Activated CD8-positive, alpha-beta T cell treated with anti-CD3 and anti-CD28 coated beads for 36 hours (primary cell): ENCODE measurements around the gene INPP5A. TPM values are rescaled to one million over a fixed set of nuclear protein-coding genes. Genes with fewer than 3 reads are reported as not detected.

Experiments
- ATAC-seq: fragments of 200-7000 bp; cut with Tn5 transposase; one replicate; pipeline ENCODE4 v1.10.0; 2021; ENCODE audit warnings: mild to moderate bottlenecking, moderate library complexity
- CTCF ChIA-PET: fragments of 350-600 bp; sonication (Branson Sonifier 250); formaldehyde crosslinking; loops from one replicate; lab custom pipeline; 2021; ENCODE audit warnings: antibody characterized with exemption; lab: Charles Lee
- POLR2A ChIA-PET: fragments of 350-600 bp; sonication (Branson Sonifier 250); formaldehyde crosslinking; loops from one replicate; lab custom pipeline; 2021; ENCODE audit warnings: antibody characterized with exemption; lab: Charles Lee
- DNase-seq: peaks from one replicate; pipeline ENCODE4 v3.0.0-alpha.2; 2020
- H3K27ac Mint-ChIP-seq: one replicate; pipeline ENCODE4 v1.8.0; 2021; ENCODE audit warnings: mild to moderate bottlenecking, mixed read lengths
- H3K27me3 Mint-ChIP-seq: one replicate; pipeline ENCODE4 v1.8.0; 2021; ENCODE audit warnings: mixed read lengths
- H3K36me3 Mint-ChIP-seq: one replicate; pipeline ENCODE4 v1.8.0; 2021; ENCODE audit warnings: low read depth, mixed read lengths
- H3K4me1 Mint-ChIP-seq: one replicate; pipeline ENCODE4 v1.8.0; 2021; ENCODE audit warnings: low read depth, mixed read lengths
- H3K4me3 Mint-ChIP-seq: one replicate; pipeline ENCODE4 v1.8.0; 2021; ENCODE audit warnings: mild to moderate bottlenecking, moderate library complexity, mixed read lengths
- H3K9me3 Mint-ChIP-seq: one replicate; pipeline ENCODE4 v1.8.0; 2021; ENCODE audit warnings: mixed read lengths
- intact Hi-C: fragments of 100-400 bp; cut with micrococcal nuclease; formaldehyde crosslinking; loops from one replicate; pipeline ENCODE4 v1.10.0; 2022
- total RNA-seq, 2 experiments: library from RNA; stranded (reverse); gene quantifications; one replicate each; pipeline ENCODE4 v1.2.3, GENCODE V29; 2021
- TF ChIP-seq, protein P1 (sequence below): fragments of 200-600 bp; IDR thresholded peaks from one replicate; pipeline ENCODE4 v1.8.0; 2022; ENCODE audit warnings: antibody characterized with exemption, mild to moderate bottlenecking

Gene INPP5A
- total RNA-seq, 2 experiments from 2014 or later: 9.6 to 10.4 TPM

DNA sequence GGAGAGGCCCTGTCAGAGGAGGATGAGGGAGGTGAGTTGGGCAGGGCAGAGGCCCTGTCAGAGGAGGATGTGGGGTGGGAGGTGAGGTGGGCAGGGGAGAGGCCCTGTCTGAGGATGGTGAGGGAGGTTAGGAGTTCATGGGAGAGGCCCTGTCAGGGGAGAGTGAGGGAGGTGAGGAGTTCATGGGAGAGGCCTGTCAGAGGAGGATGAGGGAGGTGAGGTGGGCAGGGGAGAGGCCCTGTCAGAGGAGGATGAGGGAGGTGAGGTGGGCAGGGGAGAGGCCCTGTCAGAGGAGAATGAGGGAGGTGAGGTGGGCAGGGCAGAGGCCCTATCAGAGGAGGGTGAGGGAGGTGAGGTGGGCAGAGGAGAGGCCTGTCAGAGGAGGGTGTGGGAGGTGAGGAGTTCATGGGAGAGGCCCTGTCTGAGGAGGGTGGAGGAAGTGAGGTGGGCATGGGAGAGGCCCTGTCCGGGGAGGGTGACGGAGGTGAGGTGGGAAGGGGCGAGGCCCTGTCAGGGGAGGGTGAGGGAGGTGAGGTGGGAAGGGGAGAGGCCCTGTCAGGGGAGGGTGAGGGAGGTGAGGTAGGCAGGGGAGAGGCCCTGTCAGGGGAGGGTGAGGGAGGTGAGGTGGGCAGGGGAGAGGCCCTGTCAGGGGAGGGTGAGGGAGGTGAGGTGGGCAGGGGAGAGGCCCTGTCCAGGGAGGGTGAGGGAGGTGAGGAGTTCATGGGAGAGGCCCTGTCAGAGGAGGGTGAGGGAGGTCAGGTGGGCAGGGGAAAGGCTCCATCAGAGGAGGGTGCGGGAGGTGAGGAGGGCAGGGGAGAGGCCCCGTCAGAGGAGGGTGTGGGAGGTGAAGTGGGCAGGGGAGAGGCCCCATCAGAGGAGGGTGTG lies 73.7 kb downstream of the INPP5A start:
- peaks cover 42% of the 10 kb centered on the region for H3K4me1 Mint-ChIP-seq
- H3K4me3 Mint-ChIP-seq: no peak overlapping the region
- POLR2A ChIA-PET: interaction anchor here (0.7 kb wide), 1 partner anchor 8 kb away, joined by 3 read pairs; no protein-coding TSS in a partner anchor
- CTCF ChIA-PET: no interaction called here
- peak overlapping the region; percentile 63 for H3K27ac Mint-ChIP-seq
- TF ChIP-seq, protein P1, sequence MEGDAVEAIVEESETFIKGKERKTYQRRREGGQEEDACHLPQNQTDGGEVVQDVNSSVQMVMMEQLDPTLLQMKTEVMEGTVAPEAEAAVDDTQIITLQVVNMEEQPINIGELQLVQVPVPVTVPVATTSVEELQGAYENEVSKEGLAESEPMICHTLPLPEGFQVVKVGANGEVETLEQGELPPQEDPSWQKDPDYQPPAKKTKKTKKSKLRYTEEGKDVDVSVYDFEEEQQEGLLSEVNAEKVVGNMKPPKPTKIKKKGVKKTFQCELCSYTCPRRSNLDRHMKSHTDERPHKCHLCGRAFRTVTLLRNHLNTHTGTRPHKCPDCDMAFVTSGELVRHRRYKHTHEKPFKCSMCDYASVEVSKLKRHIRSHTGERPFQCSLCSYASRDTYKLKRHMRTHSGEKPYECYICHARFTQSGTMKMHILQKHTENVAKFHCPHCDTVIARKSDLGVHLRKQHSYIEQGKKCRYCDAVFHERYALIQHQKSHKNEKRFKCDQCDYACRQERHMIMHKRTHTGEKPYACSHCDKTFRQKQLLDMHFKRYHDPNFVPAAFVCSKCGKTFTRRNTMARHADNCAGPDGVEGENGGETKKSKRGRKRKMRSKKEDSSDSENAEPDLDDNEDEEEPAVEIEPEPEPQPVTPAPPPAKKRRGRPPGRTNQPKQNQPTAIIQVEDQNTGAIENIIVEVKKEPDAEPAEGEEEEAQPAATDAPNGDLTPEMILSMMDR: no peak
- peaks cover 3% of the 10 kb centered on the region for H3K27me3 Mint-ChIP-seq
- intact Hi-C loops: no loop called here
- DNase-seq: peak; percentile 30
- ATAC-seq: peak; percentile 56
- peaks cover 10% of the 10 kb centered on the region for H3K9me3 Mint-ChIP-seq
- peaks cover 16% of the 10 kb centered on the region for H3K36me3 Mint-ChIP-seq

DNA sequence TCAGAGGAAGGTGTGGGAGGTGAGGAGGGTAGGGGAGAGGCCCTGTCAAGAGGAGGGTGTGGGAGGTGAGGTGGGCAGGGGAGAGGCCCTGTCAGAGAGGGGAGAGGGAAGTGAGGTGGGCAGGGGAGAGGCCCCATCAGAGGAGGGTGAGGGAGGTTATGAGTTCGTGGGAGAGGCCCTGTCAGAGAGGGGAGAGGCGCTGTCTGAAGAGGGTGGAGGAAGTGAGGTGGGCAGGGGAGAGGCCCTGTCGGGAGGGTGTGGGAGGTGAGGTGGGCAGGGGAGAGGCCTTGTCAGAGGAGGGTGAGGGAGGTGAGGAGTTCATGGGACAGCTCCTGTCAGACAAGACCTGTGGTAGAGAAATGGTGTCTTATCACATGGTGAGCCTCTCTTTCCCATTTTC lies 74.4 kb downstream of the INPP5A start:
- H3K27me3 Mint-ChIP-seq: peaks cover 6% of the 10 kb centered on the region
- peak; percentile 52 for ATAC-seq
- peak; percentile 55 for DNase-seq
- peaks cover 21% of the 10 kb centered on the region for H3K36me3 Mint-ChIP-seq
- H3K9me3 Mint-ChIP-seq: peaks cover 15% of the 10 kb centered on the region
- TF ChIP-seq, protein P1: no peak
- H3K4me1 Mint-ChIP-seq: peaks cover 49% of the 10 kb centered on the region
- intact Hi-C loops: no loop called here
- CTCF ChIA-PET: no interaction called here
- POLR2A ChIA-PET: interaction anchor here (0.7 kb wide), 1 partner anchor 9 kb away, joined by 3 read pairs; no protein-coding TSS in a partner anchor
- peak overlapping the region; percentile 58 for H3K27ac Mint-ChIP-seq
- no peak overlapping the region for H3K4me3 Mint-ChIP-seq

DNA sequence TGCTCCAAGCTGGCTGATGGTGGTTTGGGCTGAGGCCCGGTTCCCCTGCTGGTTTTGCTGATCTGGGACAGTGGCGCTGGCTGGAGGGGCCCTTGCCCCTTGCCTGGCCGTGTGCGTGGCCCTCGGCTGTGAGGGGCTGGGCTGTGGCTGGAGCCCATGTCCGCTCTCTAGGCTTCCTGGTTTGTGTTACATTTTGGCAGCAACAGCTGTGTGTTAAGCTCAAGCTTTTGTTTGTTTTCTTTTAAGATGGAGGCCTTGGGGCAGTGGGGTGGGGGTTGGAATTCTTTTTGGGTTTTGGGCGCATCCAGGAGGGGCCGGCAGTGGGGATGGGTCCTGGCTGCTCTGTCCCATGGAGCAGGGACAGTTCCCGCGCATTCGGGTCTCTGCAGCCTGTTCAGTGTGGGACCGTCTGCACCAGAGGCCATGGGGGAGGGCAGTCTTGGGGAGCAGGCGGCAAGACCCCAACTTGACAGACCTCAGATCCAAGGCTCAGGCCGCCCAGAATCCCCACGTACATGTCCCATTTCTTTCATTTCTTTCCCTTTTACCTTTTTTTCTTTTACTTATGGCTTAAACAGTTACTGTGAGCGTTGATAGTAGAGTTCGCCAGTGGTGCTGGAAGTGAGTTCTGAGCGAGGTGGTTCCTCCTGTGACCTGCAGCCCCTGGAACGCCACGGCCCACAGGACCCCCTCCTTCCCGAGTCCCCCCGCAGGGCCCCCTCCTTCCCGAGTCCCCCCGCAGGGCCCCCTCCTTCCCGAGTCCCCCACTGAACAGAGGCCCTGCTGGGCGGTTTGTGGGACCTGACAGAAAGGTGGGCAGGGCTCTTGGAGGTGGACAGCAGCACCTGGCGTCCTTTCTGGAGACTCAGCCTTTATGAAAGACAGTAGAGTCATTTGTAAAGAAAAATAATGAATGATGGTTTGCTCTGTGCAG lies 75.3 kb downstream of the INPP5A start:
- Mint-ChIP-seq H3K4me1 (peaks cover 49% of the 10 kb centered on the region), H3K27ac (no peak overlapping the region), H3K9me3 (peaks cover 15% of the 10 kb centered on the region), H3K36me3 (peaks cover 25% of the 10 kb centered on the region), H3K4me3 (no peak overlapping the region), H3K27me3 (peaks cover 6% of the 10 kb centered on the region)
- intact Hi-C loops: no loop called here
- no peak for ATAC-seq
- TF ChIP-seq, protein P1: no peak
- CTCF ChIA-PET: no interaction called here
- POLR2A ChIA-PET: no interaction called here
- no peak for DNase-seq

DNA sequence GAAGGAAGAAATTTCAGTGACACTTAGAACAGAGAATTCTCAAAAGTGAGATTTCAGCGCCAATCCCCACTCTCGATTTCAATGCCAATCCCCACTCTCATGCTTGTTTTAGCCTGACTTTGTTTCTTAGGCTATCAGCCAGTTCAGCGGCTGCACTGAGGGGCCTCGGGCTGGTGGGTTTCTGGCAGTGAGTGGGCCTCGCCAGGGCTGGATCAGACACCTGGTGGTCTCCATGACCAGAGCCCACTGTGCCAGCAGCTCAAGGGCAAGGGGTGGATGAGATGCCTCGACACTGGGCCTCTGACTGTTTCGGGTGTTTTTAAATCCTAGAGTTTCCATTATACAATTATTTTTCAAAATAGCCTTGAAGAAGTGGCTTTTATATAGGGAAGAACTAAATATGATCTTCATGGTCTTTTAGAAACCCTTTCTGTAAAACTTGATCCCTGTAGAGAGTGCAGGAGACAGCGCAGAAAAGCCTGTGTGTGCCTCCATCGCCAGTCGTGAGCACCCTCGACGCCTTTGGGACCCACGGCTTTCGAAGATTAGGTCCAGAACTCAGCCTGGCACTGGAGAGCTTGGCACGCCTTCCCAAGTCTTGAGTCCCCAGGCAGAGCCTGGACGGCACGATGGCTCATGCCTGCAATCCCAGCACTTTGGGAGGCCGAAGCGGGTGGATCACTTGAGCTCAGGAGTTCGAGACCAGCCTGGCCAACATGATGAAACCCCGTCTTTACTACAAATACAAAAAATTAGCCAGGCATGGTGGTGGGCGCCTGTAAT lies 76.2 kb downstream of the INPP5A start:
- intact Hi-C loops: no loop called here
- H3K27me3 Mint-ChIP-seq: peaks cover 6% of the 10 kb centered on the region
- TF ChIP-seq, protein P1: no peak
- H3K27ac Mint-ChIP-seq: no peak overlapping the region
- H3K36me3 Mint-ChIP-seq: peaks cover 33% of the 10 kb centered on the region
- H3K4me1 Mint-ChIP-seq: peaks cover 49% of the 10 kb centered on the region
- CTCF ChIA-PET: no interaction called here
- H3K9me3 Mint-ChIP-seq: peaks cover 22% of the 10 kb centered on the region
- ATAC-seq (no peak), DNase-seq (no peak)
- H3K4me3 Mint-ChIP-seq: no peak overlapping the region
- POLR2A ChIA-PET: no interaction called here
